Right lobe of liver (tissue), 4 donors: ENCODE measurements around the gene CFAP43.
A peak's percentile ranks its signal among the peaks of the same experiment; 100 is the strongest.

Experiments
- CTCF ChIP-seq, 4 donors: fragments of 200-600 bp in 3 of 4; fragments of 450-650 bp in 1 of 4; IDR thresholded peaks; one replicate each; pipeline versions ENCODE4 v1.5.1 to v1.8.0; 2016 to 2022; ENCODE audit warnings: antibody characterized with exemption in 4 of 4, mild to moderate bottlenecking in 2 of 4
- POLR2A ChIP-seq: fragments of 450-650 bp; IDR thresholded peaks from one replicate; pipeline ENCODE4 v1.6.1; 2017; ENCODE audit warnings: antibody characterized with exemption, mild to moderate bottlenecking
- donor health status: DM: no; HTN: no; CAD: no.
- donor health status: DM: no; HTN: no; CAD: no.
- donor health status: DM: no; HTN: yes; CAD: no.

- TF ChIP-seq CTCF (IDR thresholded peaks at IDR 0.05) (peak; percentile 68 to 87 (median 83)), POLR2A (no peak)
Observed at GRCh38 chr10:104274762-104275721, 42.9 kb upstream of the CFAP43 start.
